ENCODE measurements around the gene ZNF132. TPM values are rescaled to one million over a fixed set of nuclear protein-coding genes. Genes with fewer than 3 reads are reported as not detected.

The ZNF132 gene
- total RNA-seq, 6 donors from 2014 or later, result 3.5 to 18.9 (median 5.0) TPM

DNA sequence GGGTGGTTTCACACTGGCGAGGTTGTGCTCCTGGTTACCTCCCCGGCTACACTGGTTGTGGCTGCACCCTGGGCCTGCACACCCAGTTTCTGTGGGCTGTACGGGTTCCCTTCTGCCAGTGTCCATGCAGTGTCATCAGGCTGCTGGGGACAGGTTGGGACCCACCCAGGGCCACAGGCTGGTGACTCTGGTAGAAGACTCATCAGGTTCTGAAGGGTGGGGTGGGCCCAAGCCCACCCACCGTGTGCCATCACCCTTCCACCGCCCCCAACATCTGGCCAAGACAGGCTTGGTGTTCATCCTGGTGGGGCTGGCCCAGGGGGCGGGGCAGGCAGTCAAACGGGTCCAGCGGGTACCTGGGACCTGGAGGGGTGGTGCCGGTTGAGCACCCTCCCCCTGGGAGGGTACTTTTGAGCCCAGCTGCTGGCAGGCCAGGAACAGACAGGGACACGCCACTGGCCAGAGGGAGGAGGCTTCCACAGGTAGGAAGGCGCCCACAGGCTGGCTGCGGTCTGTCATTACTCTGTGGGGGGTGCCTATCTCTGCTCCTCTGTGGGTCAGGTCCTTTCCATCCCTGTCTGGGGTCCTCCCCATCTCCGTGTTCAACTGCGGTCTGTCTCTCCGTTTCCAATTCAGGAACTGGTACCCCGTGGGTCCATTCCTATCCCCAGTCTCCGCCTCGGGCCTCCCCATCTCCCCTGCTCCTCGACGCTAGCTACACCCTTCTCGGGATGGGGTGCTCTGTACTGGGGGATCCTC is 44.6 kb downstream of the ZNF132 start, which contains the start of gene RNF225:
Gene RNF225 (plus strand): TSS at position 437 of the 759 bp plus-strand sequence. CDS start 434 bp downstream, outside the sequence.
- peak within 1 kb of the TSS in 1 of 4 donors; percentile 36 for H3K27ac ChIP-seq
- peak; percentile 65 to 86 for DNase-seq
- WGBS, 2 donors, result 5 to 48% methylated on average over 3 to 20 of the region's 21 CpGs
- H3K4me3 ChIP-seq, result peak within 1 kb of the TSS in 3 of 4 donors; percentile 18 to 33 (median 23)
- peak; percentile 7 to 63 for ATAC-seq (ENCODE audit: low FRiP score in 2 of 2)
- peaks cover 7 to 33% (median 13%) of the 10 kb centered on the region in 4 donors for H3K4me1 ChIP-seq
- H3K27me3 ChIP-seq, result peaks cover 0 to 9% (median 4%) of the 10 kb centered on the region in 4 donors
- no peak for TF ChIP-seq POLR2AphosphoS5 (IDR thresholded peaks at IDR 0.05)
- TF ChIP-seq EP300 (IDR thresholded peaks at IDR 0.05), result no peak
- no peak for TF ChIP-seq POLR2A (IDR thresholded peaks at IDR 0.05)
- TF ChIP-seq, protein P1, sequence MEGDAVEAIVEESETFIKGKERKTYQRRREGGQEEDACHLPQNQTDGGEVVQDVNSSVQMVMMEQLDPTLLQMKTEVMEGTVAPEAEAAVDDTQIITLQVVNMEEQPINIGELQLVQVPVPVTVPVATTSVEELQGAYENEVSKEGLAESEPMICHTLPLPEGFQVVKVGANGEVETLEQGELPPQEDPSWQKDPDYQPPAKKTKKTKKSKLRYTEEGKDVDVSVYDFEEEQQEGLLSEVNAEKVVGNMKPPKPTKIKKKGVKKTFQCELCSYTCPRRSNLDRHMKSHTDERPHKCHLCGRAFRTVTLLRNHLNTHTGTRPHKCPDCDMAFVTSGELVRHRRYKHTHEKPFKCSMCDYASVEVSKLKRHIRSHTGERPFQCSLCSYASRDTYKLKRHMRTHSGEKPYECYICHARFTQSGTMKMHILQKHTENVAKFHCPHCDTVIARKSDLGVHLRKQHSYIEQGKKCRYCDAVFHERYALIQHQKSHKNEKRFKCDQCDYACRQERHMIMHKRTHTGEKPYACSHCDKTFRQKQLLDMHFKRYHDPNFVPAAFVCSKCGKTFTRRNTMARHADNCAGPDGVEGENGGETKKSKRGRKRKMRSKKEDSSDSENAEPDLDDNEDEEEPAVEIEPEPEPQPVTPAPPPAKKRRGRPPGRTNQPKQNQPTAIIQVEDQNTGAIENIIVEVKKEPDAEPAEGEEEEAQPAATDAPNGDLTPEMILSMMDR (IDR thresholded peaks at IDR 0.05), result no peak
- H3K9me3 ChIP-seq, result no peaks in the 10 kb centered on the region
- peaks cover 12 to 48% (median 37%) of the 10 kb centered on the region in 4 donors for H3K36me3 ChIP-seq

DNA sequence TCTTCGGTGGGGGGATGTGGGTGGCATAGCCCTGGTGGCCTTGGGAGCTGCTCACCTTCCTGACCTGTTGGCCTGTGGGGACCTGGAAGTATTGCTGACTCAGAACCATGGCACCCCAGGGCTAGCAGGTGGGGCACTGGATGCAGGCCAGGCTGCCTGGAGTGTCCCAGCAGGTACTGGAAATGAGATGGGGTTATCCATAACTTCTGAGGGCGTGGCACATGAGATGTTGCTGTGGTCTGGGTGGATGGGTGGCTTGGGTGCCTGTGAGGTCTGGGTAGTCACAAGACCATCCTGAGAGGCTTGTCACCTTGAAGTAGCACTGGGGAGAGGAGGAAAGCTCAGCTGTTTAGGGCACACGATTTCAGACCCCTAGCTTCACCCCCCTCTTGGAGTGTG is 45.1 kb downstream of the ZNF132 start:
- peak overlapping the region in 1 of 4 donors; percentile 36 for H3K27ac ChIP-seq
- H3K9me3 ChIP-seq, result no peaks in the 10 kb centered on the region
- no peak overlapping the region for H3K4me3 ChIP-seq
- DNase-seq, result peak; percentile 50 to 65
- peak in 1 of 2 donors; percentile 59 for ATAC-seq (ENCODE audit: low FRiP score in 2 of 2)
- TF ChIP-seq EP300 (IDR thresholded peaks at IDR 0.05) (no peak), POLR2AphosphoS5 (IDR thresholded peaks at IDR 0.05) (peak in 1 of 2 donors; percentile 6)
- 92 to 100% methylated on average over 1 to 2 of the region's 3 CpGs for WGBS, 2 donors
- H3K4me1 ChIP-seq, result peaks cover 3 to 35% (median 10%) of the 10 kb centered on the region in 4 donors
- peaks cover 0 to 9% (median 4%) of the 10 kb centered on the region in 4 donors for H3K27me3 ChIP-seq
- H3K36me3 ChIP-seq, result peaks cover 12 to 51% (median 39%) of the 10 kb centered on the region in 4 donors

DNA sequence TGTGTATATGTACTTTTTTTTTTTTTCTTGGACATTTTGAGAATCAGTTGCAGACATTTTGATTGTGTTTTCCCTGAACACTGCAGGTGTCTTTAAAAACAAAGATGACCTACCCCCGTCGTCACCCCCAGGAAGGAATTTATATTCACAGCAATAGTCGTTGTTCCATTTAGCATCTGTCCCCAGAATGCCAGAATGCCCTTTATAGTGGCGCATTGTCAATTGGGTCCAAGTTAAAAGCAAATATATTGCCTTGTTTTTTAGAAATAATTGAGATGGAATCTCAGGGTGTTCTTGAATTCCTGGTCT is 46.3 kb downstream of the ZNF132 start:
- no peak for ATAC-seq (ENCODE audit: low FRiP score in 2 of 2)
- Histone ChIP-seq H3K27ac (no peak overlapping the region), H3K36me3 (peaks cover 15 to 63% (median 46%) of the 10 kb centered on the region in 4 donors), H3K9me3 (no peaks in the 10 kb centered on the region), H3K4me1 (peaks cover 5 to 36% (median 15%) of the 10 kb centered on the region in 4 donors), H3K27me3 (peaks cover 0 to 9% (median 4%) of the 10 kb centered on the region in 4 donors), H3K4me3 (no peak overlapping the region)
- no peak for DNase-seq
- TF ChIP-seq, protein P1 (IDR thresholded peaks at IDR 0.05), result no peak
- TF ChIP-seq EP300 (IDR thresholded peaks at IDR 0.05) (no peak), POLR2A (IDR thresholded peaks at IDR 0.05) (no peak)
- 86 to 88% methylated on average over 4 of the region's 4 CpGs for WGBS, 2 donors

DNA sequence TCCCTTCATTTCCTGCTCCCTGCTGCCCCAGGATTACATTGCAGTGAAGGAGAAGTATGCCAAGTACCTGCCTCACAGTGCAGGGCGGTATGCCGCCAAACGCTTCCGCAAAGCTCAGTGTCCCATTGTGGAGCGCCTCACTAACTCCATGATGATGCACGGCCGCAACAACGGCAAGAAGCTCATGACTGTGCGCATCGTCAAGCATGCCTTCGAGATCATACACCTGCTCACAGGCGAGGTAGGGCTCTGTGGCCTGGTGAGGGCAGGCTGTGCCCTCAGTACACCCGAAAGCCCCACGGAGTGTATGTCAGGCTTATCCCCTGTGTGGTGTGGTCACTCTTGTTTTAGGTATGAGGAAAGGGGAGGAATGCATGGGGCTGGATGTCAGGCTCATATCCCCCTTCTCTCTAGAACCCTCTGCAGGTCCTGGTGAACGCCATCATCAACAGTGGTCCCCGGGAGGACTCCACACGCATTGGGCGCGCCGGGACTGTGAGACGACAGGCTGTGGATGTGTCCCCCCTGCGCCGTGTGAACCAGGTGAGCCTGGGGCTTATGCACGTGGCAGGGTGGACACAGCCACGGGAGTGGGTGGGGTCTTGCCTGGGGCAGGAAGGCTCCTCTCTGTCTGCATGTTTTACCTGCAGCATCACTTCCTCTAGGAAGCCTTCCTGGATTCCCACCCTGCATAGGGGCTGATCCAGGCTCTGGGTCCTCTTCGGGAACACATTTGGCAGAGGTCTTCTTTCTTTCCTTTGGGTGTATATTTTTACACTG is 46.8 kb downstream of the ZNF132 start:
- Histone ChIP-seq H3K27ac (no peak overlapping the region), H3K36me3 (peaks cover 15 to 67% (median 47%) of the 10 kb centered on the region in 4 donors), H3K4me3 (no peak overlapping the region), H3K27me3 (peaks cover 0 to 9% (median 4%) of the 10 kb centered on the region in 4 donors), H3K9me3 (no peaks in the 10 kb centered on the region), H3K4me1 (peaks cover 11 to 42% (median 18%) of the 10 kb centered on the region in 4 donors)
- no peak for ATAC-seq (ENCODE audit: low FRiP score in 2 of 2)
- TF ChIP-seq POLR2A (IDR thresholded peaks at IDR 0.05), result no peak
- TF ChIP-seq, protein P1 (IDR thresholded peaks at IDR 0.05), result no peak
- TF ChIP-seq EP300 (IDR thresholded peaks at IDR 0.05), result no peak
- TF ChIP-seq POLR2AphosphoS5 (IDR thresholded peaks at IDR 0.05), result no peak
- WGBS, 2 donors, result 90 to 94% methylated on average over 15 to 26 of the region's 26 CpGs
- peak in 1 of 2 donors; percentile 64 for DNase-seq

DNA sequence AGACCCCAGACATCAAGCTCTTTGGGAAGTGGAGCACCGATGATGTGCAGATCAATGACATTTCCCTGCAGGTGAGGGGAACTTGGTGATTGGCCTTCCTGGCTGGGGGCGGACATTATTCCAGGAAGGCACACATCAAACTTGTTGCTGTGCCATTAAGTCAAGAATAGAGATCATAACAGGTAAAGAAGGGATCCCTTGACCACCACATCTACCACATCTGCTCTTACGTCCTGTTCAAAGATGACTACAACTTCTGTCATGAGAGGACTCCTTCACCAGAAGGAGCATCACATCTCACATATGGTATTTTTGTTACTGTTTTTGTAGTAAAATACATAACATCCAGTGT is 51.8 kb downstream of the ZNF132 start:
- ATAC-seq (ENCODE audit: low FRiP score in 2 of 2) (no peak), DNase-seq (no peak)
- H3K4me3 ChIP-seq, result peak overlapping the region in 3 of 4 donors; percentile 74 to 93 (median 85)
- no peaks in the 10 kb centered on the region for H3K27me3 ChIP-seq
- peaks cover 21 to 41% (median 28%) of the 10 kb centered on the region in 4 donors for H3K4me1 ChIP-seq
- no peak overlapping the region for H3K27ac ChIP-seq
- peaks cover 5 to 46% (median 27%) of the 10 kb centered on the region in 4 donors for H3K36me3 ChIP-seq
- no peaks in the 10 kb centered on the region for H3K9me3 ChIP-seq
- TF ChIP-seq POLR2AphosphoS5 (IDR thresholded peaks at IDR 0.05) (no peak), POLR2A (IDR thresholded peaks at IDR 0.05) (no peak), EP300 (IDR thresholded peaks at IDR 0.05) (no peak)
- TF ChIP-seq, protein P1 (IDR thresholded peaks at IDR 0.05), result no peak
- WGBS, 2 donors, result 77 to 78% methylated on average over 3 of the region's 3 CpGs

Data from upper lobe of left lung (tissue), 6 donors.